ENCODE data around the gene ALK.

The ALK gene

DNA sequence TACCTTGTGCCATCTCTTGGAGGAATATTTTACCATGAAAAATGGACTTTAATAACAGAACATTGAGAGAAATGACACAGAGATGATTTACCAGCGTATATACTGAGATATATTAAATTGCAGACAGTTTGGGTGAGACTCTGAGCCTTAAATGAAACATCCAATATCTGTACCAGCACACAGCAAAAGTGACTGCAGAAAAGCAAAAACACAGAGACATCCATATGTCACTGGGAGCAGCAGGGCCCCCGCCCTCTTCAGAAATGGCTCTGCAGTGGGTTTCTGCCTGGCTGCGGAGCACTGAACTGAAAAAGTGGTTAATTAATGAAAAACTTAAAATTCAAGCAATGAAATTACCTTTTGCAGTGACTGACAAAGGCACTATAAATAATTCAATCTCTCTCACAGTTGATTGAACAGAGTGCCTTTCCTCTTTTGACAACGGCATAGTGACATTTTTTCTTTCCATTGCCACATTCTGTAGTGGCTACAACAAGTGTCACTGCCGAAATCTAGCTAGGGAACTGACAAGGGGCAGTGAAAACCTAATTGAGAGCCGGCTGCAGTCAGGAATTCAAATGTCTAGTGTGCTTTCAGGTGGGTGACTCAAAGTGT, 353.4 kb downstream of the ALK start:
- DNase-seq = no peak

DNA sequence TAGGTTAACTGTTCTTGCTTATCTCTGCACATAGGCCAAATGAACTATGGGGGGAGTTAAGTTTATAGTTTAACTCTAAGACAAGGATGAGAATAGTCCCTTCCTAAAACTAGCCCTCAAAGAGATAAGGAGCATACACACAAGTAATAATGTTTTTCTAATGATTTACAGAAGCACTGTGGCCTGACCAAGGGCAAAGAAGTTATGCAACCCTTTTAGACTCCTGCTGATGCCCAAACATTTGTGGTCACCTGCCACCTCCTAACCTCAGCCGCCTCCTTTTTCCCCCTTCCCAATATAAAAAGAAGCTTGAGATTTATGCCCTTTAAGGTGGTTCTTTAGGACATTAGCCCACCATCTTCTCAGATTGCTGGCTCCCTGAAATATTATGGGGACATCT, 357.7 kb downstream of the ALK start:
- no peak for DNase-seq

DNA sequence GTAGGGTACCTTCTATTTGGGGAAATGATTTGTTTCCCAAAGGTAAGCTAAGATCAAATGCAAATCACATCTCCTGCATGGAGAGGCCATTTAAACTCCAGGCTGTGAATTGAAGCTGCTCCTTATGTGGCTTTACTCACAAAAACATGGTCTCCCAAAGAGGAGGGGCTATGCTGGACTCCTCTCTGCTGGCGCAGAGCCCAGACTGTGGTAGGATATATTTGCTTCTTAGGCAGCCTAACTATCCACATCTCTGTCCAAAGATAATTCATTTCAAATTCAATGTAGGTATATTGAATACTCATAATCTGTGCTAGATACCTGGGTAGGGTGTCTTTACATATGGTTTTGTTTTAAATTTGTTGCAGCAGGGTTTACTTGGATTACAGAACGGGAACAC, 358.5 kb downstream of the ALK start:
- DNase-seq = peak; percentile 17

GRCh38 chr2:29562319-29562718, 359.1 kb downstream of the ALK start:
- DNase-seq = no peak

GRCh38 chr2:29561628-29562027, 359.8 kb downstream of the ALK start:
- DNase-seq = no peak

GRCh38 chr2:29561181-29561580, 360.2 kb downstream of the ALK start:
- no peak for DNase-seq

- DNase-seq = no peak
Measured at GRCh38 chr2:29560566-29560965, 360.8 kb downstream of the ALK start.

DNA sequence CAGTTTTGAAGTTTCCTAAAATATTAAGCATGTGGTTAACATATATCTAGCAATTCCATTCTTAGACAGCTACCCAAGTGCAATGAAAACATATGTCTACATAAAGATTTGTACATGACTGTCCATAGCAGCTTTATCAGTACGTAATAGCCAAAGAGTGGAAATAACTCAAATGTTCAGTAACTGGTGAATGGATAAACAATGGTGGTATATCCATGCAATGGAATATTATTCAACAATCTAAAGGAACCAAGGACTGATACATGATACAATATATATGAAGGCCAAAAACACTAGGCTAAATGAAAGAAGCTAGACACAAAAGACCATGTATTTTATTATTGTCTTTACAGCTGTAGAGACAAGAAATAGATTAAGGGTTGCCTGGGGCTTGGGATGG, 361.4 kb downstream of the ALK start:
- no peak for DNase-seq

DNA sequence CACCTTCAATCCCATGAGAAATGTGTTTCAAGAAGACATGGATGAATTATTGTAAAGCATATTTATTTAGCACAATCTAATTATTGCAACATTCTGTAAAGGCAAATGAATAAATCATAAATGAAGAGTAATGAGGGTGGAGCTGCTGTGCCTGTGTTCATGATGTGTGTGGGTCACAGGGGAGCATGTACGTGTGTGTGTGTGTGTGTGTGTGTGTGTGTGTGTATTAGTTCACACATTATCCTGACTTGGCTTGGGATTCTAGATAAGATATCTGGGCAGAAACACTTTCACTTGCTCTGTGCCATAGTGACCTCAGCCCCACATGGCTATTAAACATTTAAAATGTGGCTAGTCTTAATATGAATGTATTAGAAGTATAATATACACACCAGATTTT, 361.8 kb downstream of the ALK start:
- no peak for DNase-seq

DNA sequence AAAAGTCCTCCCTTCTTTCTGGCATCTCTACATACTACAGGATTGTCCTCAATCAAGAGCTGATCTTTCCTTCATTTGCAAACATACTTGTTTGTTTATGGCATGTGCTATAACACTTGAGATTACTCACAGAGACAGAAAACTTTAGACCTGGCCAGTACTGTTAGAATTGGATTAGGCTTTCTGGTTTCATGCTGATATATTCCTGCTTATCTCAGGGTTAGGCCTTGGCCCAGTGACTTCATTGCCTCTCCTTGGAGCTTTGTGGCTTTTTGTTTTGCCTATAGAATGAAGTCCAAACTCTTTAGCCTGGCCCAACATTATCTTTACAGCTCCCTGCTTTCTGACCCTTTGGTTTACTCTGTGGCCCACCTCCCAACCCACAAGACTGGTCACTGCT, 363.3 kb downstream of the ALK start:
- DNase-seq = no peak

GRCh38 chr2:29557268-29557667, 364.1 kb downstream of the ALK start:
- no peak for DNase-seq

DNA sequence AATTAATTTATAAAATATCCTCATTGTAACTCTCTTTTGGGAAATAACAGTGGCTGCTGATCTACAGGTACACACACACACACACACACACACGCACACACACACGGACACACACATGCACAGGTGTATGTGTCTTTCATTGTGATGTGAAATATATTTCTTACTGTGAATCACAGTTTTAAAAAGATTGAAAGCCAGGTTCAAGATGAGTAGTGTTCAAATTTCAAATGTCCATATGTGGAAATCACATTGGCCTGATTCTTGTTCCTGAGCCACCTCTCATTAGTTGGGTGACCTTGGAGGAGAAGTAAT, 372.4 kb downstream of the ALK start:
- no peak for DNase-seq

- DNase-seq = no peak
Measured at GRCh38 chr2:29544917-29545316, 376.5 kb downstream of the ALK start.

DNA sequence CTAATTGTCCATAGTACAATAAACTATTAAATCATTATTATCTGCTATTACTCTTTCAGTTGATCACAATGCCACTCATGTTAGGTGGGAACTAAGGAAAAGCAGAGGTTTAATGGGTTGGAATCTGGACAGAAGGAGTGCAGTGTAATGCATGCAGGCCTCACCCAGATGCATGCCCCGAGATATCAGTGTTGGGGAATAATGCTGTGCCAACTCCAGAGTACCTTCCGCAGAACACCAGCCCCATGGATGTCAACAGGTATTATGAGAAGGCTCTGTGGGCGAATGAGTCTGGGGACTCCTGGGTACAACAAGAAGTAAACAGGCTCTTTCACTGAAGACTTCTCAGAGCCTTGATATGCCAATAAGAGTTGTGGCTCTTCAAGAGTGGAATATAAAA, 377.4 kb downstream of the ALK start:
- DNase-seq = no peak

DNA sequence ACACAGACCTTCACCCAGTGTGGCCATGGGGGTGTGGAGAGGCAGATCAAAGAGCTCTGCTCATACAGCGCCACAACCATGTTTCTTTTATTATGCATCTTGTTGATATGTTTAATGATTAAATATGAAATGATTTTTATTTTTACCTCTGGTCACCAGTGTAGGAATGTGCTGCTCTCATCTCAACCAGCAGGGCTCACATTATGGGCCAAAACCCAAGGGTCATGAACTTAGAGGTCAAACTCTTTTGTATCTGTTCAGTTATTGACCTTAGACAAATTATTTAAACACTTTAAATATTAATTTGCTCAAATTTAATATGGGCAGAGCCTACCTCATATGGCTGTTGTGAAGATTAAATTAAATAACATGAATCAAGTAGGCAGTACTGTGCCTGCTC, 386.2 kb downstream of the ALK start:
- DNase-seq = no peak

- no peak for DNase-seq
Measured at GRCh38 chr2:29532436-29532835, 388.9 kb downstream of the ALK start.

GRCh38 chr2:29531626-29532025, 389.8 kb downstream of the ALK start:
- no peak for DNase-seq

DNA sequence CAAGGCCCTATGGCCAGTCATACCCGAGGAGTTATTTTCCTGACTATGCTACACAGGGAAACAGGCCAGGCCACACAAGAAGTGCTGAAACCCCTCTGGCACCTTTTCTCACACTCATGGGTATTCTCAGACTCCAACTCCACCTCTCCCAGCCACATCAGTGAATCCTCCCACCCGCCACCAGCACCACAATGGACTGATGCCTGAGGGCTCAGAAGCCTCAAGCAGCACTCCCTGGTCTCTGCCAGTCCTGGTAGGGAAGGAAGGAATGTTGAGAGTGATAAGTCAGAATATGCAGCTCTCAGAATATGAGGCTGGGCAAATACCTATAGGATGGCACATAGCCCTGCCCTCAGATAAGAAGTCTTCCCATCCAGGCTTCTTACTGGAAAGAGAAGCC, 391.1 kb downstream of the ALK start:
- DNase-seq = no peak

DNA sequence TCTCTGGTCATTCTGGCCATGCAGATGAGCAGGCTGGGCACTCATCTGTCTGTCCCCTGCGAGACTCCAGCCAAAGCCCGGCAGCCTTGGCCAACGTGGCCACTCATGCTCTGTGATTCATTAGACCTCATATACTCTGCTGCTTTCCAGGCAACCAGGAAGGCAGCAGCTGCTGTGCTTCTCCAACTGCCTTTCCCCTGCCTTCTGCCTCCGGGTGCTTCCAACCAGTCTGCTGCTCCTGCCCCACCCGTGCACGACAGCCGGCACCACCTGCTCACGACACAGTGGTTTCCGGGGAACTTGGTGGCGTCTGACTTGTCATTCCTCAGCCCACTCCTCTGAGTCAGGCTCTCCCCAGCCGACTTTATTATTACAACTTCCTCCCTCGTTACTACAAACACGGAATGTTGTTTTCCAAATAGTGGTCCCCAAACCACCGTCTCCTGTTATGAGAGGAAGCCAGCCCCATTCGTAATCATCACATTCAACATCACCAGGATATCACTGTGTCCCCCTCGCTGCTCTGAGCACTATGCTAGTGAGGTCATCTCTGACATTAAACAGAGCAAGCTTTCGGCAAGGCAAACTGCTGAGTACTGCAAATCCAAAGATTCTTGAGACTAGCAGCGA, 392.4 kb downstream of the ALK start:
- no peak for DNase-seq

DNA sequence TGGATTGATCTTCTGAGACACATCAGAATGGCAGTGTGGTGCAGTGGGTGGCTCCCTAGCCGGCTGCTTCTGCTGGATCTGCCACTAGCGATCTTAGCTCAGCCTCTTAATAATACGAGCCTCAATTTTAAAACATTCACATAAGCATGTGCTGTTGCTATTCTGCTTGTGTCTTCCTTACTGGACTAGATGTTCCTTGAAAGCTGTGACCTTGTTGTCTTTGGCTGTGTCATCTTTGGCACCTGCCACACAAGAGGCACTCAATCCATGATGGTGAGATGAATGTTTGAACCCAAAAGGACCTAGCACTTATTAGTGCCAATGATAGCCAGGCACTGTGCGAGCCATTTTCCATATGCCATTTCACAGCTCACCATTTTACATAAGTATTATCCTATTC, 393.0 kb downstream of the ALK start:
- no peak for DNase-seq

GRCh38 chr2:29527947-29528346, 393.4 kb downstream of the ALK start:
- no peak for DNase-seq

DNA sequence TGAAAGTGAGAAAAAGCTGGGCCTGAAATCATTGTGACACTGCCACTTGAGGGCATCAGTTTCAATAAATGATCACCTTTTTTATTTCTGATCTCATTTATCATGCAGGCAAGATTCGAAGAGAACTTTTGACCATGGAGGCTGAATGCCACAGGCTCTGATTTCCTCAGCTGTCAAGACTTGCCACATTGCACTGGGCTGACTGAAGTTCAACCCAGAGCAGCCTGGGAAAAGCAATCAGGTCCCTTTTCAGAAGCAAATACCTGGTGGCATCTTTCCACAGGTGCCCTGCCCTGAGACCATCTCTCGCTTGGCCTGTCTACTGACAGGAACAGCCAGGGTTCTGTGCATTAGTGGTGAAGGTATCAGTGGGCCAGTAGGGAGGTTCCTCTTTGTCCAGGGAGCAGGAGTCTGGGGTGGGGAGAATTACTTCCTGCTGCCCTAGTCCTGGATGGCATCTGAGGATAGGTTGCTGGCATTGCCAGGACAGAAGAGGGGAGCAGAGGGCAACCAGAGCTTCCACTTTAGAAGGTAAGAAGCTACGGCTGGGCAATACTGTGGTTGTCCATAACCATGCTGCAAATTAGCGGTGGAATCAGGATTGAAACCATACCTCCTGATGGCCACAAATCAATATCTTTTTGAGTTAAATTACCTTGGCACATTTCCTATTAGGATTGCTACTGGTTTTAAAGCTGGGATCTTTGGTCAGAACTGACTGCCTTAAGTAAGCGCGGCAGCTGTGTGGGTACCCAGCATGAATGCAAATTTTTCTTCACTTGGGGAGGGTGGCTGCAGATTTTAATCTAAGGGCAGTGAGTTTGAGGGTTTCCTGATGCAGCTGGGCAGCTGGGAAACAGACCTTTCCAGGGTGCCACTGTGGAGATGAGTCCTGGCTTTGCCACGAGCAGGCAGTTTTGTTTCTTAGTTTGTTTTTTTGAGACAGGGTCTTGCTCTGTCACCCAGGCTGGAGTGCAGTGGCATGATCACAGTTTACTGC, 394.5 kb downstream of the ALK start:
- DNase-seq = no peak

DNA sequence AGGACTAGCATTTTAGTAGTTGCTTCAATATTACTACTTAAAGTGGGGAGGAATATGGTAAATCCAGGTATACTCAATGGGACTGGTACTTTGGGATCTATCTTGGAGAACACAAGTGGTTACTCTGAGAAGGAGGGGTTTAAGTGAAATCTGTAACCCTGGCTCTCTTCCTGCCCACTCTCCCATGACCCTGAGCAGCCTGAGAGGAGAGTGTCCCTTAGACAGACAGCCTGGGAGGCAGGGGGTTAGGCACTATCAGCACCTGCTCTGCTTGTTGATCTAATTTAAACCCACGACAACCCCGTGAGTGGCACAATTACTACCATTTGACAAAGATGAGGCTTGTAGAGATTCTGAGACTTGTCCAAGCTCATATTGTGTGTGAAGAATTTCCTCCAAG, 395.5 kb downstream of the ALK start:
- DNase-seq = no peak

- no peak for DNase-seq
Measured at GRCh38 chr2:29524652-29525051, 396.7 kb downstream of the ALK start.

All from NCI-H1105 (cell line).